Liver (tissue), 9 donors: Measurements from ENCODE around the gene NFIL3. TPM values are rescaled to one million over a fixed set of nuclear protein-coding genes. Genes with fewer than 3 reads are reported as not detected.

Experiments used
- DNase-seq: peaks from one replicate; pipeline ENCODE4 v3.0.0-alpha.2; 2017; ENCODE audit warnings: low spot score
- H3K27ac ChIP-seq, 2 donors: one replicate each; pipeline ENCODE4 v1.7.0; 2013; ENCODE audit warnings: inconsistent platforms in 2 of 2, low read length in 2 of 2, control low read depth in 1 of 2, low read depth in 1 of 2, mild to moderate bottlenecking in 1 of 2
- H3K27me3 ChIP-seq, 4 donors: one replicate each; pipeline versions ENCODE4 v1.6.1 to v1.7.0; 2013; ENCODE audit warnings: low read length in 3 of 4, inconsistent platforms in 1 of 4, mild to moderate bottlenecking in 1 of 4, moderate library complexity in 1 of 4; ENCODE audit not compliant: control insufficient read depth in 4 of 4, insufficient read depth in 4 of 4
- H3K36me3 ChIP-seq, 4 donors: one replicate each; pipeline versions ENCODE4 v1.6.1 to v1.7.0; 2013; ENCODE audit warnings: low read length in 3 of 4, mild to moderate bottlenecking in 3 of 4, low read depth in 1 of 4, moderate library complexity in 1 of 4; ENCODE audit not compliant: control insufficient read depth in 4 of 4, insufficient read depth in 3 of 4
- H3K4me1 ChIP-seq, 4 donors: one replicate each; pipeline versions ENCODE4 v1.6.1 to v1.7.0; 2013; ENCODE audit warnings: low read length in 3 of 4, mild to moderate bottlenecking in 3 of 4, moderate library complexity in 1 of 4; ENCODE audit not compliant: control insufficient read depth in 4 of 4, insufficient read depth in 4 of 4
- H3K4me3 ChIP-seq, 3 donors: one replicate each; pipeline versions ENCODE4 v1.6.1 to v1.7.0; 2013; ENCODE audit warnings: low read length in 3 of 3, control low read depth in 1 of 3, low read depth in 1 of 3, mild to moderate bottlenecking in 1 of 3
- H3K9ac ChIP-seq, 2 donors: one replicate each; pipeline ENCODE4 v1.7.0; 2013; ENCODE audit warnings: low read length in 2 of 2, mild to moderate bottlenecking in 2 of 2, moderate library complexity in 2 of 2, control low read depth in 1 of 2, low read depth in 1 of 2
- H3K9me3 ChIP-seq, 4 donors: one replicate each; pipeline versions ENCODE4 v1.6.1 to v1.7.0; 2013; ENCODE audit warnings: low read length in 3 of 4; ENCODE audit not compliant: control insufficient read depth in 4 of 4
- ATF3 ChIP-seq: IDR thresholded peaks from 2 replicates; pipeline ENCODE4 v1.6.1; 2016; ENCODE audit warnings: antibody characterized with exemption
- EGR1 ChIP-seq, 2 donors: IDR thresholded peaks; 2 replicates each; pipeline ENCODE4 v1.6.1; 2016 to 2018; ENCODE audit warnings: antibody characterized with exemption in 2 of 2, low read depth in 2 of 2
- FOXA1 ChIP-seq: IDR thresholded peaks from 2 replicates; pipeline ENCODE4 v1.6.1; 2016; ENCODE audit warnings: antibody characterized with exemption
- FOXA2 ChIP-seq: IDR thresholded peaks from 2 replicates; pipeline ENCODE4 v1.6.1; 2016; ENCODE audit warnings: antibody characterized with exemption
- GABPA ChIP-seq, 2 donors: IDR thresholded peaks in 1 of 2; conservative IDR thresholded peaks in 1 of 2; 2 replicates each; pipeline ENCODE4 v1.6.1; 2016; ENCODE audit warnings: antibody characterized with exemption in 2 of 2, mild to moderate bottlenecking in 1 of 2, moderate library complexity in 1 of 2
- HNF4A ChIP-seq, 2 donors: conservative IDR thresholded peaks; 2 replicates each; pipeline ENCODE4 v1.6.1; 2016; ENCODE audit warnings: antibody characterized with exemption in 2 of 2, mild to moderate bottlenecking in 2 of 2
- HNF4G ChIP-seq: IDR thresholded peaks from 2 replicates; pipeline ENCODE4 v1.6.1; 2016; ENCODE audit warnings: antibody characterized with exemption
- JUND ChIP-seq, 2 donors: IDR thresholded peaks; 2 replicates each; pipeline ENCODE4 v1.6.1; 2016; ENCODE audit warnings: antibody characterized with exemption in 2 of 2
- NR2F2 ChIP-seq: IDR thresholded peaks from 2 replicates; pipeline ENCODE4 v1.6.1; 2016; ENCODE audit warnings: antibody characterized with exemption
- RAD21 ChIP-seq, 2 donors: IDR thresholded peaks; 2 replicates each; pipeline ENCODE4 v1.6.1; 2016; ENCODE audit warnings: antibody characterized with exemption in 2 of 2, mild to moderate bottlenecking in 2 of 2
- RXRA ChIP-seq, 2 donors: IDR thresholded peaks; 2 replicates each; pipeline ENCODE4 v1.6.1; 2017 to 2018; ENCODE audit warnings: antibody characterized with exemption in 2 of 2, mild to moderate bottlenecking in 1 of 2
- SP1 ChIP-seq: IDR thresholded peaks from 2 replicates; pipeline ENCODE4 v1.6.1; 2018; ENCODE audit warnings: antibody characterized with exemption, mild to moderate bottlenecking
- TAF1 ChIP-seq: conservative IDR thresholded peaks from 2 replicates; pipeline ENCODE4 v1.6.1; 2016; ENCODE audit warnings: antibody characterized with exemption, mild to moderate bottlenecking
- YY1 ChIP-seq: IDR thresholded peaks from 2 replicates; pipeline ENCODE4 v1.6.1; 2016; ENCODE audit warnings: antibody characterized with exemption, mild to moderate bottlenecking
- ZBTB33 ChIP-seq: IDR thresholded peaks from 2 replicates; pipeline ENCODE4 v1.6.1; 2016; ENCODE audit warnings: antibody characterized with exemption
- WGBS: extraction: QIAGEN DNeasy Blood & Tissue Kit; methylation state at CpG from one replicate; pipeline ENCODE4 v1.1.7; 2013; 5-methylcytosine and 5-hydroxymethylcytosine counted together
- polyA plus RNA-seq, 2 donors: library from polyadenylated mRNA; stranded (reverse) in 1 of 2; unstranded in 1 of 2; fragments of 200-250 nt in 1 of 2; fragments of >200 nt in 1 of 2; fragmentation: Nextera tagmentation in 1 of 2; extraction: Ambion mirVana in 1 of 2; gene quantifications; one replicate each; pipeline versions ENCODE4 v1.2.1 to v1.2.3, GENCODE V29; 2013 to 2015
- total RNA-seq, 2 donors: library from RNA; depleted of rRNA; stranded (reverse); fragments of >200 nt; gene quantifications; one replicate each; pipeline ENCODE4 v1.2.3, GENCODE V29; 2014
- TF ChIP-seq, protein P1 (sequence below): fragments of 150-350 bp; IDR thresholded peaks from 2 replicates; pipeline ENCODE4 v1.5.1; 2017; ENCODE audit warnings: improper control_type of control experiment, low read depth, low read length; ENCODE audit not compliant: missing input control
- TF ChIP-seq, protein P2 (sequence below): IDR thresholded peaks from 2 replicates; pipeline ENCODE4 v1.6.1; 2016; ENCODE audit warnings: antibody characterized with exemption
- donor health status: healthy.
- donor health status: healthy.
- donor health status: healthy.
- donor health status: healthy.
- donor health status: healthy.

The NFIL3 gene
- total and polyA plus RNA-seq, 4 donors: 6.6 to 20.2 (median 8.5) TPM

GRCh38 chr9:91426123-91426745, 2.6 kb upstream of the NFIL3 start:
- Histone ChIP-seq H3K4me3 (no peak overlapping the region), H3K9me3 (no peaks in the 10 kb centered on the region), H3K4me1 (peaks cover 0 to 9% (median 3%) of the 10 kb centered on the region in 4 donors), H3K9ac (no peak overlapping the region), H3K27me3 (no peaks in the 10 kb centered on the region), H3K27ac (no peak overlapping the region), H3K36me3 (no peaks in the 10 kb centered on the region)
- DNase-seq: no peak
- 20% methylated on average over 3 of the region's 3 CpGs for WGBS
- TF ChIP-seq GABPA (IDR thresholded peaks at IDR 0.05 in 1 of 2, conservative IDR thresholded peaks at IDR 0.05 in 1 of 2) (no peak), RAD21 (IDR thresholded peaks at IDR 0.05) (peak; percentile 91)
- TF ChIP-seq, protein P1, sequence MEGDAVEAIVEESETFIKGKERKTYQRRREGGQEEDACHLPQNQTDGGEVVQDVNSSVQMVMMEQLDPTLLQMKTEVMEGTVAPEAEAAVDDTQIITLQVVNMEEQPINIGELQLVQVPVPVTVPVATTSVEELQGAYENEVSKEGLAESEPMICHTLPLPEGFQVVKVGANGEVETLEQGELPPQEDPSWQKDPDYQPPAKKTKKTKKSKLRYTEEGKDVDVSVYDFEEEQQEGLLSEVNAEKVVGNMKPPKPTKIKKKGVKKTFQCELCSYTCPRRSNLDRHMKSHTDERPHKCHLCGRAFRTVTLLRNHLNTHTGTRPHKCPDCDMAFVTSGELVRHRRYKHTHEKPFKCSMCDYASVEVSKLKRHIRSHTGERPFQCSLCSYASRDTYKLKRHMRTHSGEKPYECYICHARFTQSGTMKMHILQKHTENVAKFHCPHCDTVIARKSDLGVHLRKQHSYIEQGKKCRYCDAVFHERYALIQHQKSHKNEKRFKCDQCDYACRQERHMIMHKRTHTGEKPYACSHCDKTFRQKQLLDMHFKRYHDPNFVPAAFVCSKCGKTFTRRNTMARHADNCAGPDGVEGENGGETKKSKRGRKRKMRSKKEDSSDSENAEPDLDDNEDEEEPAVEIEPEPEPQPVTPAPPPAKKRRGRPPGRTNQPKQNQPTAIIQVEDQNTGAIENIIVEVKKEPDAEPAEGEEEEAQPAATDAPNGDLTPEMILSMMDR: peak; percentile 50

GRCh38 chr9:91425271-91425670, 1.6 kb upstream of the NFIL3 start:
- DNase-seq: no peak
- Histone ChIP-seq H3K27ac (peak overlapping the region; percentile 99 to 100), H3K36me3 (no peaks in the 10 kb centered on the region), H3K9me3 (no peaks in the 10 kb centered on the region), H3K4me3 (peak overlapping the region in 2 of 3 donors; percentile 68 to 71), H3K4me1 (peaks cover 0 to 11% (median 4%) of the 10 kb centered on the region in 4 donors), H3K27me3 (no peaks in the 10 kb centered on the region), H3K9ac (peak overlapping the region in 1 of 2 donors; percentile 49)
- TF ChIP-seq GABPA (IDR thresholded peaks at IDR 0.05 in 1 of 2, conservative IDR thresholded peaks at IDR 0.05 in 1 of 2): no peak
- no peak for TF ChIP-seq RAD21 (IDR thresholded peaks at IDR 0.05)
- TF ChIP-seq JUND (IDR thresholded peaks at IDR 0.05): no peak
- TF ChIP-seq YY1: no peak
- WGBS: 76% methylated on average over 9 of the region's 9 CpGs

GRCh38 chr9:91424403-91425176, 958 bp upstream of the NFIL3 start:
- Histone ChIP-seq H3K27ac (peak overlapping the region; percentile 99 to 100), H3K9me3 (no peaks in the 10 kb centered on the region), H3K4me1 (peaks cover 0 to 15% (median 7%) of the 10 kb centered on the region in 4 donors), H3K9ac (peak overlapping the region; percentile 66 to 82), H3K4me3 (peak overlapping the region; percentile 68 to 94 (median 71)), H3K27me3 (no peaks in the 10 kb centered on the region), H3K36me3 (no peaks in the 10 kb centered on the region)
- DNase-seq: peak; percentile 65
- whole genome bisulfite sequencing: 3% methylated on average over 67 of the region's 67 CpGs
- TF ChIP-seq ZBTB33 (peak; percentile 43), ATF3 (no peak), NR2F2 (no peak), TAF1 (no peak), SP1 (no peak), RAD21 (IDR thresholded peaks at IDR 0.05) (peak; percentile 40 to 54), YY1 (peak; percentile 70), GABPA (IDR thresholded peaks at IDR 0.05 in 1 of 2, conservative IDR thresholded peaks at IDR 0.05 in 1 of 2) (no peak), FOXA2 (no peak), FOXA1 (no peak), EGR1 (IDR thresholded peaks at IDR 0.05; ENCODE audit: low read depth in 2 of 2) (peak; percentile 49 to 58), HNF4A (conservative IDR thresholded peaks at IDR 0.05) (peak in 1 of 2 donors; percentile 44), JUND (IDR thresholded peaks at IDR 0.05) (peak in 1 of 2 donors; percentile 29), RXRA (IDR thresholded peaks at IDR 0.05) (peak; percentile 45 to 62), HNF4G (no peak)
- TF ChIP-seq, protein P2, sequence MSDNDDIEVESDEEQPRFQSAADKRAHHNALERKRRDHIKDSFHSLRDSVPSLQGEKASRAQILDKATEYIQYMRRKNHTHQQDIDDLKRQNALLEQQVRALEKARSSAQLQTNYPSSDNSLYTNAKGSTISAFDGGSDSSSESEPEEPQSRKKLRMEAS: peak; percentile 43
- TF ChIP-seq, protein P1: peak; percentile 11
